ENCODE data around the gene DNAH6. TPM values are rescaled to one million over a fixed set of nuclear protein-coding genes. Genes with fewer than 3 reads are reported as not detected.

Gene DNAH6
- total RNA-seq, 1 experiment from 2014 or later = 0.26 TPM

DNA sequence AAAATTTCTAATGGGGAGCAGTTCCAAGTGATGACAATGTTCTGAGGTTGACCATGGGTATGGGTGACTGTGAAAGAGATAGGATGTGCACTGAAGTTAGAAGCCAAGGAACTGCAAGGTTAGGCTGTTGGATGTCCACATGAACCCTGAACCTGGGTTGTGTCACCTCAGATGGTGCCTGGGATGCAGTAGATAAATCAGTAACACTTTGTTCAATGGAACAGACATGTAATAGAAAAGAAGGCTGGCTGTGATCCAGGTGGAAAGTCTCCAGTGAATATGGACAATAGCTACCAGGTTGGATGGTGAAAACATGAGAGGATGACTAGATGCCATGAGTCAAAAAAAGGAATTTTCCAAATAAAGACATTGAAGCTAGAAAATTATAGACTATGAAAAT lies 233.1 kb downstream of the DNAH6 start:
- Mint-ChIP-seq H3K27me3 (ENCODE audit: low read depth) (no peaks in the 10 kb centered on the region), H3K4me1 (peaks cover 9 to 12% of the 10 kb centered on the region in 2 experiments), H3K36me3 (ENCODE audit: insufficient read depth in 1 of 3, low read depth in 3 of 3) (no peaks in the 10 kb centered on the region), H3K4me3 (no peak overlapping the region), H3K27ac (no peak overlapping the region), H3K9me3 (no peaks in the 10 kb centered on the region)
- Histone ChIP-seq H3K14ac (ENCODE audit: insufficient read depth, low read length) (no peak overlapping the region), H3K79me2 (ENCODE audit: insufficient read depth, low read length) (no peaks in the 10 kb centered on the region), H3K4ac (ENCODE audit: low read depth, low read length) (no peak overlapping the region), H2BK20ac (ENCODE audit: low read depth, low read length, poor library complexity, severe bottlenecking) (no peak overlapping the region), H2BK15ac (ENCODE audit: low read depth, low read length) (no peak overlapping the region), H4K5ac (ENCODE audit: insufficient read length, low read depth, low read length) (no peak overlapping the region), H3T11ph (ENCODE audit: low read length) (no peak overlapping the region), H3K23me2 (ENCODE audit: insufficient read length, low read depth, low read length, poor library complexity, severe bottlenecking) (no peaks in the 10 kb centered on the region), H3K56ac (ENCODE audit: insufficient read length, low read depth, low read length) (no peak overlapping the region), H3K27ac (ENCODE audit: insufficient read length, low read depth, low read length) (no peak overlapping the region), H2BK12ac (ENCODE audit: insufficient read length, low read depth, low read length) (no peak overlapping the region), H4K20me1 (ENCODE audit: control insufficient read depth, insufficient read depth, insufficient read length) (no peaks in the 10 kb centered on the region), H3K9ac (ENCODE audit: extremely low read depth, insufficient read length, low read length) (no peak overlapping the region), H3K79me1 (ENCODE audit: insufficient read depth, low read depth, low read length, poor library complexity, severe bottlenecking) (no peaks in the 10 kb centered on the region), H2BK5ac (ENCODE audit: insufficient read length, low read length) (no peak overlapping the region), H4K8ac (replicated peaks; ENCODE audit: insufficient read length, low read depth, low read length) (no peak overlapping the region), H3K4me1 (ENCODE audit: insufficient read depth, low read length) (no peaks in the 10 kb centered on the region; the same call in 1 of the 2 replicates), H3K4me2 (ENCODE audit: insufficient read depth, insufficient read length, low read length) (no peak overlapping the region), H4K91ac (ENCODE audit: insufficient read length, low read depth, low read length) (no peak overlapping the region), H2AK5ac (ENCODE audit: insufficient read length, low read length) (no peak overlapping the region), H2BK120ac (ENCODE audit: low read depth, low read length, poor library complexity, severe bottlenecking) (no peak overlapping the region), H3K9me3 (ENCODE audit: control insufficient read depth, low read depth, low read length) (no peaks in the 10 kb centered on the region), H3K23ac (ENCODE audit: insufficient read length, low read depth, low read length) (no peak overlapping the region), H2AFZ (ENCODE audit: low read length) (no peak overlapping the region), H3K27me3 (ENCODE audit: insufficient read depth, low read length) (no peaks in the 10 kb centered on the region), H3K18ac (ENCODE audit: insufficient read length, low read depth, low read length) (no peak overlapping the region)
- DNase-seq = no peak
- TF ChIP-seq, protein P1, sequence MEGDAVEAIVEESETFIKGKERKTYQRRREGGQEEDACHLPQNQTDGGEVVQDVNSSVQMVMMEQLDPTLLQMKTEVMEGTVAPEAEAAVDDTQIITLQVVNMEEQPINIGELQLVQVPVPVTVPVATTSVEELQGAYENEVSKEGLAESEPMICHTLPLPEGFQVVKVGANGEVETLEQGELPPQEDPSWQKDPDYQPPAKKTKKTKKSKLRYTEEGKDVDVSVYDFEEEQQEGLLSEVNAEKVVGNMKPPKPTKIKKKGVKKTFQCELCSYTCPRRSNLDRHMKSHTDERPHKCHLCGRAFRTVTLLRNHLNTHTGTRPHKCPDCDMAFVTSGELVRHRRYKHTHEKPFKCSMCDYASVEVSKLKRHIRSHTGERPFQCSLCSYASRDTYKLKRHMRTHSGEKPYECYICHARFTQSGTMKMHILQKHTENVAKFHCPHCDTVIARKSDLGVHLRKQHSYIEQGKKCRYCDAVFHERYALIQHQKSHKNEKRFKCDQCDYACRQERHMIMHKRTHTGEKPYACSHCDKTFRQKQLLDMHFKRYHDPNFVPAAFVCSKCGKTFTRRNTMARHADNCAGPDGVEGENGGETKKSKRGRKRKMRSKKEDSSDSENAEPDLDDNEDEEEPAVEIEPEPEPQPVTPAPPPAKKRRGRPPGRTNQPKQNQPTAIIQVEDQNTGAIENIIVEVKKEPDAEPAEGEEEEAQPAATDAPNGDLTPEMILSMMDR (conservative IDR thresholded peaks at IDR 0.05) = no peak
